Fibroblast of pulmonary artery (primary cell): Measurements from ENCODE around the gene TCEAL2.
"Not testable (repeated sequence)": the region's sequence is repeated elsewhere in the genome, so short reads cannot be mapped to it uniquely, and the experiment has no call there.

ENCODE experiments used
- DNase-seq: peaks from one replicate; pipeline ENCODE4 v3.0.0-alpha.2; 2010; ENCODE audit warnings: low read depth
- H3K4me3 ChIP-seq: replicated peaks from 2 replicates; pipeline ENCODE4 v1.5.1; 2011; ENCODE audit warnings: low read depth, mild to moderate bottlenecking, control low read depth, low read length, moderate library complexity
- TF ChIP-seq, protein P1 (sequence below): IDR thresholded peaks from 2 replicates; pipeline ENCODE4 v1.5.1; 2011; ENCODE audit warnings: mild to moderate bottlenecking, control low read depth, low read length, inconsistent platforms; ENCODE audit errors: missing control alignments

Gene TCEAL2

GRCh38 chrX:102129473-102129872 lies 4.0 kb downstream of the TCEAL2 start:
- TF ChIP-seq, protein P1, sequence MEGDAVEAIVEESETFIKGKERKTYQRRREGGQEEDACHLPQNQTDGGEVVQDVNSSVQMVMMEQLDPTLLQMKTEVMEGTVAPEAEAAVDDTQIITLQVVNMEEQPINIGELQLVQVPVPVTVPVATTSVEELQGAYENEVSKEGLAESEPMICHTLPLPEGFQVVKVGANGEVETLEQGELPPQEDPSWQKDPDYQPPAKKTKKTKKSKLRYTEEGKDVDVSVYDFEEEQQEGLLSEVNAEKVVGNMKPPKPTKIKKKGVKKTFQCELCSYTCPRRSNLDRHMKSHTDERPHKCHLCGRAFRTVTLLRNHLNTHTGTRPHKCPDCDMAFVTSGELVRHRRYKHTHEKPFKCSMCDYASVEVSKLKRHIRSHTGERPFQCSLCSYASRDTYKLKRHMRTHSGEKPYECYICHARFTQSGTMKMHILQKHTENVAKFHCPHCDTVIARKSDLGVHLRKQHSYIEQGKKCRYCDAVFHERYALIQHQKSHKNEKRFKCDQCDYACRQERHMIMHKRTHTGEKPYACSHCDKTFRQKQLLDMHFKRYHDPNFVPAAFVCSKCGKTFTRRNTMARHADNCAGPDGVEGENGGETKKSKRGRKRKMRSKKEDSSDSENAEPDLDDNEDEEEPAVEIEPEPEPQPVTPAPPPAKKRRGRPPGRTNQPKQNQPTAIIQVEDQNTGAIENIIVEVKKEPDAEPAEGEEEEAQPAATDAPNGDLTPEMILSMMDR: peak; percentile 20
- peak; percentile 3 for DNase-seq
- no peak overlapping the region for H3K4me3 ChIP-seq

DNA sequence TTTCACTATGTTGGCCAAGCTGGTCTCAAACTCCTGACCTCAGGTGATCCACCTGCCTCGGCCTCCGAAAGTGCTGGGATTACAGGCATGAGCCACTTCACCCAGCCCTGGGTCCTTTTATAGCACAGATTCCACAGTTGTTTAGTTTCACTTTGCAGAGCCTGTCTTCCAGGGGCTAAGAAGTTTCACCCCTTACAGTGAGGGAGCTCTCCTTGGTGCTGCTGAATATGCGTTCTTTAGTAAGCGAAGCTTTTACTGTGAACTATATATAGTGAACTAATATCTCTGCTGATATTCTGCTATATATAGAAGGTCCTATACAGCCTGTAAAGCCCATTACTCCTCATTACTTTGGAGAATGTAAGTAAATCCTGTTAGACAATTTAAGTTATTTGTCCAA lies 12.6 kb downstream of the TCEAL2 start:
- TF ChIP-seq, protein P1: no peak
- no peak for DNase-seq

GRCh38 chrX:102140876-102141275 lies 15.4 kb downstream of the TCEAL2 start:
- H3K4me3 ChIP-seq: not testable (repeated sequence)

More for the DNA sequence above, 12.6 kb downstream of the TCEAL2 start:
- H3K4me3 ChIP-seq: no peak overlapping the region

DNA sequence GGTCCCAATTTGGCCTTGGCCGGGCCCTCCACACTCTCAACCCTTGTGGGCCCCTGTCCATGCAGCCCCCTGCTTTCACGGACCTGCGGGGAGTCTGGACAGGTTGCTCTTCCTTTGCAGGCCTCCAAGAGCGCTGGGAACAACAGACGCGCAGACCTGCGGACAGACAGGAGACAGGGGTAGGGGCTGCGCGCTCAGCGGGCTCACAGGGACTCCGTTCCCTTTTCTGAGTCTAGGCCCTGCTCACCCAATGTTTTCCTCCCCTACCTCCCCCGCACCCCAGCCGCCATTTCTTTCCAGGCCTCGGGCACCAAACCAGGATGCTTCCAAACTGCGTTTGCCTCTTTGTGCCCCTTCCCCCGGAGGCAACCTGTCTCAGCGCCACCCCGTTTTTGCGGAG lies 16.2 kb downstream of the TCEAL2 start:
- not testable (repeated sequence) for DNase-seq, H3K4me3 ChIP-seq

More at GRCh38 chrX:102140876-102141275, 15.4 kb downstream of the TCEAL2 start:
- DNase-seq: not testable (repeated sequence)

GRCh38 chrX:102142274-102142673 lies 16.8 kb downstream of the TCEAL2 start, which contains the start of gene TCEAL6:
TSS of gene TCEAL6 (minus strand) at chrX:102142481.
- H3K4me3 ChIP-seq, DNase-seq: not testable (repeated sequence)

GRCh38 chrX:102154218-102154860 lies 28.9 kb downstream of the TCEAL2 start:
- no peak for DNase-seq
- H3K4me3 ChIP-seq: no peak overlapping the region
- TF ChIP-seq, protein P1: no peak

DNA sequence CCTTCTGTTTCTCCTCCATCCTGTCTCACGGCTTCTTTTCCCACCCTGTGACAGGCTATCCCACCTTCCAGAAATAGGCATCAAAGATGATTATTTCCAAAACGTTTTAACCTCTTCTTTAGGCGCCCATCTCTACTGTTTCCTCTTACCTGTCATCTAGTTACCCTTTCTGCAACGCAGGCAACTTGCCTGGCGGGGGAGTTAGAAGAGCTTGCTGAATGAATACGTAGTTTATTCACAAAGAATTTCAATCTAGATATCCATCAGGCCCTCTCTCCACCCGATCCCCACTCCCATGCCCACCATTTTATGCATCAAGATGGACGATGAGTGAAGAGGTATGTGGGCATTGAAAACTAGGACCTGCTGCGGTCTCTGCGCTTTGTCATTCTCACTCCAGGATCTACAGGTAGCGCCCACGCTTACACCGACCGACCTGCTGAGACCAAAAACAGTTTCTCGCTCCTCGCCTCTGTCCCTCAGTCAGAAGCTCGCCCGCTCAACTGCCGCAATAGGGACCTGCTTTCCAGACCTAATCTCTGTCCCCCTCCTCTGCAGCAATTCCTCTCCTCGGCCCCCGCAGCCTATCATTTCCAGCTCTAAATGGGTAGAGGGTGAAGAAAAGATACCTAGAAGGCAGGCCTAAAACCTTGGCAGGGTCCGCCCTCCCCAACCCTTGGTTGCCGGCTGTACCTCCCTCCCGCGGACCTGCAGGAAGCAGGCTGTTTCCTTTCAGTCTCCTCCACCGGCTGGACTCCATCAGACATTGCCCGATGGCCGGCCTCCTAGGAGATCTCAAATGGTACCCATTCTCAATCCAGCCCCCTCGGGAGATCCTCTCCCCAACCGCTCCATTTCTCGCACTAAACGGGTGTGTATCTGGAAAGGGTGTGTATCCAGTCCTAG lies 29.7 kb downstream of the TCEAL2 start:
- TF ChIP-seq, protein P1: no peak
- DNase-seq: no peak
- no peak overlapping the region for H3K4me3 ChIP-seq

DNA sequence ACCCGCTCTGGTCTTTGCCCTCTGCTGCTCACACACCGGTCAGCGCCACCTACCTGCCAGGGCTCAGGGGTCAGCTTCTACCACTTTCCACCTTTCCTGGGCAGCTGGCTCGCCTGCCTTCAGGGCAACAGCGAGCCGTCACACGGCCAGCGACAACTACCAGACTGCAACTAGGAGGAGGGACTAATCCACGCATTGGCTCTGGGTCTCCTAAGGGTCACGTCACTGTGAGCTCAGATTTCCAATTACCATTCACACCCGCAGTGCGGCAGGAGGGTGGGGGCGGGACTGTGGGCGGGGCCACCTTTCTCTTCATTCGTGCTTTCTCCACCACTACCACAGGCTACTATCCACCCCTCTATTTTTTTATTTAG lies 30.3 kb downstream of the TCEAL2 start, which contains the start of gene BEX5:
Gene BEX5 (minus strand): TSS at position 172 of the 374 bp plus-strand sequence. CDS start 1,712 bp downstream, outside the sequence.
- H3K4me3 ChIP-seq: no peak within 1 kb of the TSS
- TF ChIP-seq, protein P1: no peak
- DNase-seq: no peak
